Mesenchymal stem cell (in vitro differentiated cells and primary cell): Measurements from ENCODE around the gene RTN1. TPM values are rescaled to one million over a fixed set of nuclear protein-coding genes. Genes with fewer than 3 reads are reported as not detected.

Experiments
- DNase-seq: peaks from one replicate; pipeline ENCODE4 v3.0.0-alpha.2; 2013
- H2AFZ ChIP-seq: one replicate; pipeline ENCODE4 v1.6.1; 2013; ENCODE audit warnings: low read depth, mild to moderate bottlenecking, control low read depth, inconsistent platforms, low read length, moderate library complexity
- H2AK5ac ChIP-seq: 2 replicates; pipeline ENCODE4 v1.6.1; 2013; ENCODE audit warnings: low read length, moderate library complexity, mild to moderate bottlenecking, inconsistent platforms; ENCODE audit not compliant: severe bottlenecking
- H2BK120ac ChIP-seq: one replicate; pipeline ENCODE4 v1.6.1; 2013; ENCODE audit warnings: low read depth, mild to moderate bottlenecking, inconsistent platforms, low read length, moderate library complexity
- H2BK12ac ChIP-seq, 2 experiments: one replicate each; pipeline ENCODE4 v1.6.1; 2013; ENCODE audit warnings: inconsistent platforms in 2 of 2, low read length in 2 of 2, mild to moderate bottlenecking in 2 of 2, moderate library complexity in 2 of 2, control low read depth in 1 of 2
- H2BK15ac ChIP-seq: one replicate; pipeline ENCODE4 v1.6.1; 2013; ENCODE audit warnings: mild to moderate bottlenecking, low read depth, inconsistent platforms; ENCODE audit not compliant: poor library complexity, severe bottlenecking
- H2BK5ac ChIP-seq: 2 replicates; pipeline ENCODE4 v1.6.1; 2013; ENCODE audit warnings: low read depth, mild to moderate bottlenecking, low read length, control low read depth, inconsistent platforms; ENCODE audit not compliant: poor library complexity, severe bottlenecking
- H3K14ac ChIP-seq, 2 experiments: one replicate each; pipeline ENCODE4 v1.6.1; 2013; ENCODE audit warnings: inconsistent platforms in 2 of 2, low read length in 2 of 2, control low read depth in 1 of 2, mild to moderate bottlenecking in 1 of 2, moderate library complexity in 1 of 2
- H3K18ac ChIP-seq, 2 experiments: one replicate each; pipeline ENCODE4 v1.6.1; 2013; ENCODE audit warnings: inconsistent platforms in 2 of 2, low read length in 2 of 2, control low read depth in 1 of 2, low read depth in 1 of 2, mild to moderate bottlenecking in 1 of 2
- H3K23ac ChIP-seq, 2 experiments: one replicate each; pipeline ENCODE4 v1.6.1; 2013; ENCODE audit warnings: inconsistent platforms in 2 of 2, low read length in 2 of 2, mild to moderate bottlenecking in 2 of 2, moderate library complexity in 2 of 2, control low read depth in 1 of 2
- H3K27ac ChIP-seq: 2 replicates; pipeline ENCODE4 v1.5.1; 2013; ENCODE audit warnings: mild to moderate bottlenecking, moderate library complexity, low read length, control low read depth, inconsistent platforms; ENCODE audit not compliant: poor library complexity, severe bottlenecking
- H3K27me3 ChIP-seq, 2 experiments: 2 replicates each; pipeline versions ENCODE4 v1.6.1 to v1.7.0; 2013; ENCODE audit warnings: low read length in 2 of 2, mild to moderate bottlenecking in 2 of 2, moderate library complexity in 2 of 2, control low read depth in 1 of 2, inconsistent platforms in 1 of 2; ENCODE audit not compliant: control insufficient read depth in 1 of 2, insufficient read depth in 1 of 2
- H3K36me3 ChIP-seq, 2 experiments: 2 replicates each; pipeline versions ENCODE4 v1.6.1 to v1.7.0; 2013; ENCODE audit warnings: low read length in 2 of 2, control low read depth in 1 of 2, inconsistent platforms in 1 of 2, low read depth in 1 of 2, mild to moderate bottlenecking in 1 of 2; ENCODE audit not compliant: insufficient read depth in 2 of 2, control insufficient read depth in 1 of 2
- H3K4ac ChIP-seq, 2 experiments: one replicate each; pipeline ENCODE4 v1.6.1; 2013; ENCODE audit warnings: inconsistent platforms in 2 of 2, low read length in 2 of 2, mild to moderate bottlenecking in 2 of 2, moderate library complexity in 2 of 2, control low read depth in 1 of 2, low read depth in 1 of 2
- H3K4me1 ChIP-seq: 2 replicates; pipeline ENCODE4 v1.6.1; 2013; ENCODE audit warnings: low read depth, low read length, control low read depth; ENCODE audit not compliant: control insufficient read depth, insufficient read depth
- H3K4me2 ChIP-seq: 2 replicates; pipeline ENCODE4 v1.6.1; 2013; ENCODE audit warnings: low read length, mild to moderate bottlenecking, inconsistent platforms; ENCODE audit not compliant: poor library complexity, severe bottlenecking
- H3K4me3 ChIP-seq, 2 experiments: 2 replicates each; pipeline versions ENCODE4 v1.5.1 to v1.7.0; 2013; ENCODE audit warnings: low read length in 2 of 2, mild to moderate bottlenecking in 2 of 2, control low read depth in 1 of 2, low read depth in 1 of 2; ENCODE audit not compliant: insufficient read depth in 1 of 2
- H3K79me1 ChIP-seq: replicated peaks from 2 replicates; pipeline ENCODE4 v1.6.1; 2013; ENCODE audit warnings: mild to moderate bottlenecking, control low read depth, low read length, inconsistent platforms; ENCODE audit not compliant: poor library complexity, severe bottlenecking
- H3K9ac ChIP-seq: 2 replicates; pipeline ENCODE4 v1.7.0; 2013; ENCODE audit warnings: mild to moderate bottlenecking, low read length, moderate library complexity
- H3K9me3 ChIP-seq: 2 replicates; pipeline ENCODE4 v1.7.0; 2013; ENCODE audit warnings: mild to moderate bottlenecking, low read length; ENCODE audit not compliant: control insufficient read depth
- H4K8ac ChIP-seq: one replicate; pipeline ENCODE4 v1.6.1; 2013; ENCODE audit warnings: inconsistent platforms, mild to moderate bottlenecking, low read length, moderate library complexity
- H4K91ac ChIP-seq: one replicate; pipeline ENCODE4 v1.6.1; 2013; ENCODE audit warnings: mild to moderate bottlenecking, low read length, inconsistent platforms
- WGBS: methylation state at CpG from one replicate; pipeline ENCODE4 v1.1.7; 2013; ENCODE audit warnings: mixed read lengths; 5-methylcytosine and 5-hydroxymethylcytosine counted together
- polyA plus RNA-seq, 2 experiments: library from polyadenylated mRNA; stranded (reverse); fragments of 200-250 nt; gene quantifications; one replicate each; pipeline ENCODE4 v1.2.3, GENCODE V29; 2013

The RTN1 gene
- 0.03 TPM for polyA plus RNA-seq (2013, experiment 1 of 2)
- 0.07 TPM for polyA plus RNA-seq (2013, experiment 2 of 2)

DNA sequence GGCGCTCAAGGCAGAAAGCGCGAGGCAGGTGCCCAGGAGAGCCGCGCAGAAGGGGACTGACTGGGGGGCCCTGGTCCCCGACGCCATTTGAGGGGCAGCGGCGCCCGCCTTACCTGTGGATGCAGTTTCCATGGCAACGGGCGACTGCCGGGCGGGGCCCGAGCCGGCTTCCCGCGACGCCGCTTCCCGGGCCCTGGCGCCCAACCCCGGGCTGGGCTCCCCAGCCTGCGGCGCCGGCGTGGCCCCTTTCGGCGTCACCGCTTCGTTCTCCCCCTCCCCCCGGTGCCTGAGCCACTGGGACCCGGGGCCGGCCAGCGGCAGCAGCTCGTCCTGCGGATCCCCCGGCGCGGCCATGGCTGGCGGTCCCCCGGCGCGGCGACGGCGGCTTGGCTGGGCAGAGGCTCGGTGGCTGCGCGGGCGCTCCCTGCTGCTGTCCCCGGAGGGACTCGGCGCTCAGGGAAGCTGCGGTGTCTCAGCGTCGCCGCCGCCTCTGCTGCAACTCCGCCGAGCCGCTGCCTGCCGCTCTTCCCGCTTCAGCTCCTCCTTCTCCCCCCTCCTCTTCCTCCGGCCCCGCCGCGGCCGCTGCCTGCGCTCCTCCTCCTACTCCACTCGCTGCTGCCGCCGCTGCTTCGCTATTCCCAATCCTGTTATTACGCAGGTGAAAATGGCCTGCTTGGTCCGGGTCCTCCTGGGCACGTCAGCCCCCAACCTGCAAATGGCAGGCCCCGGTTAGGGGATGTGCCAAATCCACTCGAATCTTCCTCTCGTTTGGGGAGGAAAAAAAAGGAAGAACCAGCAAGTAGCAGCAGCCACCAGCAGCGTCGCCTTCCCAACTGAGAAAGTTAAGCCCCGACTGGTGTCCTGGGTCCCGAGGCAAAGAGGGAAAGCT lies at the start of gene RTN1:
Gene RTN1, minus strand, starts transcription at position 500 of the 889 bp plus-strand sequence. Its CDS starts 146 bp downstream, at position 354.
- Histone ChIP-seq H4K91ac (no peak within 1 kb of the TSS), H2BK120ac (no peak within 1 kb of the TSS), H3K36me3 (no peaks in the 10 kb centered on the region), H3K14ac (no peak within 1 kb of the TSS), H2BK12ac (no peak within 1 kb of the TSS), H2BK5ac (no peak within 1 kb of the TSS), H3K23ac (no peak within 1 kb of the TSS), H3K4me3 (peak within 1 kb of the TSS; percentile 64 to 79), H3K9me3 (no peaks in the 10 kb centered on the region), H2AK5ac (no peak within 1 kb of the TSS), H2AFZ (peak within 1 kb of the TSS; percentile 72), H2BK15ac (peak within 1 kb of the TSS; percentile 19), H3K4ac (no peak within 1 kb of the TSS), H3K27me3 (peaks cover 33 to 53% of the 10 kb centered on the region in 2 experiments), H3K4me2 (peak within 1 kb of the TSS; percentile 99), H3K27ac (no peak within 1 kb of the TSS), H3K4me1 (peaks cover 15% of the 10 kb centered on the region), H3K79me1 (no peaks in the 10 kb centered on the region), H3K9ac (peak within 1 kb of the TSS; percentile 62), H3K18ac (peak within 1 kb of the TSS in 1 of 2 experiments; percentile 57), H4K8ac (no peak within 1 kb of the TSS)
- WGBS: under 1% methylated on average over 68 of the region's 84 CpGs
- peak; percentile 48 for DNase-seq

DNA sequence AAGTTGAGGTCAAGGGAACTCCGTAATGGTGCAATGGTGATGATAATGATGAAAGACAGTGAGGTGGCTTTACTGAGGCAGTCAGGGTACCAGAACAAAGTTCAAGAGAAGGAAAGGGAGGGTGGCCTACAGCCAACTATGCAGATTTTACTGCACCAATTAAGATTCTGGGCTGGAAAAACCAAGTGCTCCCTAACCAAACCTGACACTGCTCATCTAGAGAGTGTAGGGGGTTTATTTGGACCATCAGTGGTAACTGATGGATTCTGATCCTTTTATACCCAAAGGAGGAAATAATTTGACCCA lies 49.8 kb upstream of the RTN1 start:
- Histone ChIP-seq H2BK5ac (no peak overlapping the region), H3K4ac (no peak overlapping the region), H3K27ac (no peak overlapping the region), H3K18ac (no peak overlapping the region), H3K36me3 (no peaks in the 10 kb centered on the region), H3K9ac (no peak overlapping the region), H2BK120ac (no peak overlapping the region), H4K8ac (no peak overlapping the region), H4K91ac (no peak overlapping the region), H3K23ac (no peak overlapping the region), H3K79me1 (no peaks in the 10 kb centered on the region), H2AK5ac (no peak overlapping the region), H2AFZ (no peak overlapping the region), H3K27me3 (peaks cover 12 to 25% of the 10 kb centered on the region in 2 experiments), H3K4me2 (no peak overlapping the region), H3K14ac (no peak overlapping the region), H2BK15ac (no peak overlapping the region), H3K9me3 (no peaks in the 10 kb centered on the region), H3K4me3 (no peak overlapping the region), H3K4me1 (peaks cover 10% of the 10 kb centered on the region), H2BK12ac (no peak overlapping the region)
- WGBS: 38% methylated on average over 1 of the region's 1 CpG
- no peak for DNase-seq

- no peak within 1 kb of the TSS for H3K27ac ChIP-seq
- H3K9me3 ChIP-seq: no peaks in the 10 kb centered on the region
- H3K79me1 ChIP-seq: no peaks in the 10 kb centered on the region
- H3K9ac ChIP-seq: peak within 1 kb of the TSS; percentile 81
- peaks cover 10% of the 10 kb centered on the region for H3K4me1 ChIP-seq
- H3K14ac ChIP-seq: peak within 1 kb of the TSS in 1 of 2 experiments; percentile 18
- H3K4me2 ChIP-seq: peak within 1 kb of the TSS; percentile 88
- no peak within 1 kb of the TSS for H3K4ac ChIP-seq
- no peak within 1 kb of the TSS for H3K18ac ChIP-seq
- no peak within 1 kb of the TSS for H4K8ac ChIP-seq
- H2BK12ac ChIP-seq: no peak within 1 kb of the TSS
- peak; percentile 55 for DNase-seq
- H2AFZ ChIP-seq: peak within 1 kb of the TSS; percentile 46
- peaks cover 12 to 25% of the 10 kb centered on the region in 2 experiments for H3K27me3 ChIP-seq
- H2BK120ac ChIP-seq: no peak within 1 kb of the TSS
- H4K91ac ChIP-seq: no peak within 1 kb of the TSS
- WGBS: 3% methylated on average over 51 of the region's 57 CpGs
- H3K36me3 ChIP-seq: no peaks in the 10 kb centered on the region
- H3K4me3 ChIP-seq: peak within 1 kb of the TSS; percentile 49 to 80
- H2BK5ac ChIP-seq: no peak within 1 kb of the TSS
- no peak within 1 kb of the TSS for H2BK15ac ChIP-seq
- H2AK5ac ChIP-seq: no peak within 1 kb of the TSS
- H3K23ac ChIP-seq: no peak within 1 kb of the TSS
Observed at GRCh38 chr14:59919570-59920377, 49.2 kb upstream of the RTN1 start, which contains the start of gene LRRC9. Gene LRRC9, plus strand, starts transcription at chr14:59920144.
